Measurements from ENCODE around the gene USP25.

Gene USP25

GRCh38 chr21:15729674-15730483 lies at the start of gene USP25:
Gene USP25, plus strand, starts transcription at chr21:15729982. Its CDS starts 412 bp downstream, at chr21:15730394.
- no peaks in the 10 kb centered on the region for H3K9me3 ChIP-seq (ENCODE audit: low read depth, low read length)
- H3K4me3 ChIP-seq = peak within 1 kb of the TSS; percentile 90
- DNase-seq (ENCODE audit: low read depth, low spot score) = no peak
- peak within 1 kb of the TSS; percentile 75 for H3K9ac ChIP-seq (ENCODE audit: insufficient read length)
- TF ChIP-seq EZH2 (IDR thresholded peaks at IDR 0.05) (no peak), FOXP2 (optimal IDR thresholded peaks at IDR 0.05; ENCODE audit: control extremely low read depth, extremely low read length, insufficient read depth) (no peak), POLR2AphosphoS5 (IDR thresholded peaks at IDR 0.05; ENCODE audit: borderline replicate concordance, low read depth, low read length) (peak; percentile 71; the same call in 1 of the 2 replicates)
- no peaks in the 10 kb centered on the region for H3K36me3 ChIP-seq (ENCODE audit: insufficient read depth, low read length)
- no peak within 1 kb of the TSS for H3K27ac ChIP-seq

- Histone ChIP-seq H3K9me3 (ENCODE audit: low read depth, low read length) (no peaks in the 10 kb centered on the region), H3K36me3 (ENCODE audit: insufficient read depth, low read length) (no peaks in the 10 kb centered on the region), H3K4me3 (peak overlapping the region; percentile 44), H3K27ac (peak overlapping the region; percentile 81), H3K9ac (ENCODE audit: insufficient read length) (no peak overlapping the region)
- TF ChIP-seq POLR2AphosphoS5 (IDR thresholded peaks at IDR 0.05; ENCODE audit: borderline replicate concordance, low read depth, low read length) (0 out of 2 replicates have a peak, but pooled peaks have one; percentile 27), EZH2 (IDR thresholded peaks at IDR 0.05) (no peak)
- DNase-seq (ENCODE audit: low read depth, low spot score) = peak; percentile 91
Observed at GRCh38 chr21:15682186-15682895, 47.4 kb upstream of the USP25 start.

GRCh38 chr21:15682977-15683376 lies 46.8 kb upstream of the USP25 start:
- TF ChIP-seq EZH2 (IDR thresholded peaks at IDR 0.05) (no peak), FOXP2 (optimal IDR thresholded peaks at IDR 0.05; ENCODE audit: control extremely low read depth, extremely low read length, insufficient read depth) (no peak), POLR2AphosphoS5 (IDR thresholded peaks at IDR 0.05; ENCODE audit: borderline replicate concordance, low read depth, low read length) (no peak)
- DNase-seq (ENCODE audit: low read depth, low spot score) = no peak

GRCh38 chr21:15686506-15686905 lies 43.3 kb upstream of the USP25 start:
- Histone ChIP-seq H3K36me3 (ENCODE audit: insufficient read depth, low read length) (no peaks in the 10 kb centered on the region), H3K9ac (ENCODE audit: insufficient read length) (no peak overlapping the region), H3K9me3 (ENCODE audit: low read depth, low read length) (no peaks in the 10 kb centered on the region), H3K27ac (no peak overlapping the region), H3K4me3 (no peak overlapping the region)
- no peak for DNase-seq (ENCODE audit: low read depth, low spot score)
- no peak for TF ChIP-seq FOXP2 (optimal IDR thresholded peaks at IDR 0.05; ENCODE audit: control extremely low read depth, extremely low read length, insufficient read depth)
- no peak for TF ChIP-seq POLR2AphosphoS5 (IDR thresholded peaks at IDR 0.05; ENCODE audit: borderline replicate concordance, low read depth, low read length)
- TF ChIP-seq EZH2 (IDR thresholded peaks at IDR 0.05) = no peak

More at GRCh38 chr21:15682977-15683376, 46.8 kb upstream of the USP25 start:
- Histone ChIP-seq H3K27ac (no peak overlapping the region; the same call in 1 of the 2 replicates), H3K4me3 (no peak overlapping the region), H3K36me3 (ENCODE audit: insufficient read depth, low read length) (no peaks in the 10 kb centered on the region), H3K9me3 (ENCODE audit: low read depth, low read length) (no peaks in the 10 kb centered on the region), H3K9ac (ENCODE audit: insufficient read length) (no peak overlapping the region)

GRCh38 chr21:15687208-15687607 lies 42.6 kb upstream of the USP25 start:
- no peak overlapping the region for H3K27ac ChIP-seq
- no peaks in the 10 kb centered on the region for H3K36me3 ChIP-seq (ENCODE audit: insufficient read depth, low read length)
- H3K4me3 ChIP-seq = no peak overlapping the region
- no peak overlapping the region for H3K9ac ChIP-seq (ENCODE audit: insufficient read length)
- no peak for TF ChIP-seq POLR2AphosphoS5 (IDR thresholded peaks at IDR 0.05; ENCODE audit: borderline replicate concordance, low read depth, low read length)
- DNase-seq (ENCODE audit: low read depth, low spot score) = no peak
- no peaks in the 10 kb centered on the region for H3K9me3 ChIP-seq (ENCODE audit: low read depth, low read length)

- Histone ChIP-seq H3K9me3 (ENCODE audit: low read depth, low read length) (no peaks in the 10 kb centered on the region), H3K4me3 (no peak overlapping the region), H3K36me3 (ENCODE audit: insufficient read depth, low read length) (no peaks in the 10 kb centered on the region), H3K27ac (no peak overlapping the region), H3K9ac (ENCODE audit: insufficient read length) (no peak overlapping the region)
- no peak for DNase-seq (ENCODE audit: low read depth, low spot score)
- TF ChIP-seq POLR2AphosphoS5 (IDR thresholded peaks at IDR 0.05; ENCODE audit: borderline replicate concordance, low read depth, low read length) (no peak), EZH2 (IDR thresholded peaks at IDR 0.05) (no peak), FOXP2 (optimal IDR thresholded peaks at IDR 0.05; ENCODE audit: control extremely low read depth, extremely low read length, insufficient read depth) (no peak)
Observed at GRCh38 chr21:15688016-15688415, 41.8 kb upstream of the USP25 start.

GRCh38 chr21:15688809-15689208 lies 41.0 kb upstream of the USP25 start:
- Histone ChIP-seq H3K9me3 (ENCODE audit: low read depth, low read length) (no peaks in the 10 kb centered on the region), H3K9ac (ENCODE audit: insufficient read length) (no peak overlapping the region), H3K4me3 (no peak overlapping the region), H3K36me3 (ENCODE audit: insufficient read depth, low read length) (no peaks in the 10 kb centered on the region), H3K27ac (no peak overlapping the region)
- DNase-seq (ENCODE audit: low read depth, low spot score) = no peak
- TF ChIP-seq EZH2 (IDR thresholded peaks at IDR 0.05) = no peak
- no peak for TF ChIP-seq POLR2AphosphoS5 (IDR thresholded peaks at IDR 0.05; ENCODE audit: borderline replicate concordance, low read depth, low read length)
- TF ChIP-seq FOXP2 (optimal IDR thresholded peaks at IDR 0.05; ENCODE audit: control extremely low read depth, extremely low read length, insufficient read depth) = no peak

GRCh38 chr21:15692711-15693110 lies 37.1 kb upstream of the USP25 start:
- no peak overlapping the region for H3K9ac ChIP-seq (ENCODE audit: insufficient read length)
- H3K9me3 ChIP-seq (ENCODE audit: low read depth, low read length) = no peaks in the 10 kb centered on the region
- TF ChIP-seq POLR2AphosphoS5 (IDR thresholded peaks at IDR 0.05; ENCODE audit: borderline replicate concordance, low read depth, low read length) = no peak
- TF ChIP-seq FOXP2 (optimal IDR thresholded peaks at IDR 0.05; ENCODE audit: control extremely low read depth, extremely low read length, insufficient read depth) = no peak
- no peak for TF ChIP-seq EZH2 (IDR thresholded peaks at IDR 0.05)
- DNase-seq (ENCODE audit: low read depth, low spot score) = no peak
- H3K27ac ChIP-seq = no peak overlapping the region
- no peak overlapping the region for H3K4me3 ChIP-seq
- H3K36me3 ChIP-seq (ENCODE audit: insufficient read depth, low read length) = no peaks in the 10 kb centered on the region
